DND-41 (cell line): ENCODE measurements around the gene ERCC6L2.

Source experiments
- ATAC-seq: fragments of 200-7000 bp; cut with Tn5 transposase; 3 replicates; pipeline ENCODE4 v1.9.1; 2021; ENCODE audit warnings: low read depth; ENCODE audit not compliant: insufficient read depth
- DNase-seq: peaks from one replicate; pipeline ENCODE4 v3.0.0-alpha.2; 2020
- H2AFZ ChIP-seq: 2 replicates; pipeline ENCODE4 v1.6.0; 2012; ENCODE audit warnings: low read depth, low read length
- H3K27ac ChIP-seq: 2 replicates; pipeline ENCODE4 v1.5.1; 2012; ENCODE audit warnings: low read length, inconsistent platforms
- H3K27me3 ChIP-seq: fragments of 200-600 bp; sonication (generic); 2 replicates; pipeline ENCODE4 v1.6.0; 2012; ENCODE audit warnings: low read length, mild to moderate bottlenecking, inconsistent platforms; ENCODE audit not compliant: insufficient read depth, poor library complexity
- H3K36me3 ChIP-seq: 2 replicates; pipeline ENCODE4 v1.5.1; 2012; ENCODE audit warnings: low read length, inconsistent platforms; ENCODE audit not compliant: insufficient read depth
- H3K4me1 ChIP-seq: 2 replicates; pipeline ENCODE4 v1.5.1; 2012; ENCODE audit warnings: mild to moderate bottlenecking, low read length; ENCODE audit not compliant: insufficient read depth
- H3K4me2 ChIP-seq: 2 replicates; pipeline ENCODE4 v1.6.0; 2012; ENCODE audit warnings: mild to moderate bottlenecking, moderate library complexity, low read length, inconsistent platforms; ENCODE audit not compliant: insufficient read depth
- H3K4me3 ChIP-seq, 2 experiments: fragments of 200-600 bp in 1 of 2; shearing (Covaris generic) in 1 of 2; 2 replicates each; pipeline ENCODE4 v1.5.1; 2012 to 2016; ENCODE audit warnings: inconsistent platforms in 2 of 2, low read length in 2 of 2, mild to moderate bottlenecking in 2 of 2, low read depth in 1 of 2, moderate library complexity in 1 of 2
- H3K79me2 ChIP-seq: 2 replicates; pipeline ENCODE4 v1.6.0; 2012; ENCODE audit warnings: low read length, inconsistent platforms; ENCODE audit not compliant: insufficient read depth
- H3K9ac ChIP-seq: 2 replicates; pipeline ENCODE4 v1.6.0; 2012; ENCODE audit warnings: low read depth, mild to moderate bottlenecking, inconsistent platforms, low read length, moderate library complexity
- H3K9me3 ChIP-seq: 2 replicates; pipeline ENCODE4 v1.5.1; 2012; ENCODE audit warnings: low read length, moderate library complexity, mild to moderate bottlenecking, inconsistent platforms; ENCODE audit not compliant: insufficient read depth, severe bottlenecking
- H4K20me1 ChIP-seq: 2 replicates; pipeline ENCODE4 v1.6.0; 2012; ENCODE audit warnings: low read length; ENCODE audit not compliant: insufficient read depth
- CTCF ChIP-seq: IDR thresholded peaks from 2 replicates; pipeline ENCODE4 v1.5.1; 2012; ENCODE audit warnings: borderline replicate concordance, low read length, moderate library complexity, mild to moderate bottlenecking; ENCODE audit not compliant: poor library complexity, severe bottlenecking; ENCODE audit errors: extremely low read depth
- EZH2 ChIP-seq: IDR thresholded peaks from 3 replicates; pipeline ENCODE4 v1.6.1; 2012; ENCODE audit warnings: borderline replicate concordance, low read depth, mild to moderate bottlenecking, moderate library complexity, low read length, inconsistent platforms; ENCODE audit not compliant: severe bottlenecking

Gene ERCC6L2

DNA sequence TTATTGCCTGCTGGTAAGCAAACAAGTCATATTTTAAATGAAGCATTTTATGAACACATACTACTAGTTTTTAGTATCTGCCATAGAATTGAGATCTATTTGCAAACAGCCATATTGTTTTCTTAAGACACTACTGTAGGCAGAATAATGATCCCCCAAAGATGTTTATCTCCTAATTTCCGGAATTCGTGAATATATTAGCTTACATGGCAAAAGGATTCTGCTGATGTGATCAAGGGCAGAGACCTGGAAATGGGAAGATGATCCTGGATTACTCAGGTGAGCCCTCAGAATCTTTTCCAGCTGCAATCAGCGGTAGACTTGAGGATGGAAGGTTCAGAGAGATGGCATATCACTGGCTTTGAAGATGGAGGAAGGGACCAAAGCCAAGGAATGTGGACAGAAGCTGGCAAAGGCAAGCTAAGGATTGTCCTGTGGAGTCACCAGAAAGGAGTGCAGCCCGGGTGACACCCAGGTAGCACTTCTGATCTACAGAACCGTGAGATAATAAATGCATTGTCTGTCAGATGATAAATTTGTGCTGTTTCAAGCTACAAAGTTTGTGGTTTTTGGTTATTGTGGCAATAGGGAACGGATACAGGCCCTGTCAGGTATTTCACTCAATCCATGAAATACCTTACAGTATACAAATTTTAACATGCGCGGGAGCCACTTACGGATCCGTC lies 1.0 kb upstream of the ERCC6L2 start:
- Histone ChIP-seq H4K20me1 (peaks cover 5% of the 10 kb centered on the region; the same call in 1 of the 2 replicates), H3K4me3 (no peak overlapping the region; a peak in 1 of 4 replicates), H3K4me2 (peak overlapping the region; percentile 97), H3K27ac (no peak overlapping the region; the same call in 1 of the 2 replicates), H3K9ac (no peak overlapping the region), H2AFZ (peak overlapping the region; percentile 94), H3K9me3 (no peaks in the 10 kb centered on the region), H3K36me3 (peaks cover 4% of the 10 kb centered on the region; the same call in 1 of the 2 replicates), H3K4me1 (peaks cover 21% of the 10 kb centered on the region), H3K27me3 (no peaks in the 10 kb centered on the region), H3K79me2 (peaks cover 27% of the 10 kb centered on the region)
- TF ChIP-seq EZH2, result no peak
- no peak for TF ChIP-seq CTCF
- DNase-seq (no peak), ATAC-seq (no peak)

DNA sequence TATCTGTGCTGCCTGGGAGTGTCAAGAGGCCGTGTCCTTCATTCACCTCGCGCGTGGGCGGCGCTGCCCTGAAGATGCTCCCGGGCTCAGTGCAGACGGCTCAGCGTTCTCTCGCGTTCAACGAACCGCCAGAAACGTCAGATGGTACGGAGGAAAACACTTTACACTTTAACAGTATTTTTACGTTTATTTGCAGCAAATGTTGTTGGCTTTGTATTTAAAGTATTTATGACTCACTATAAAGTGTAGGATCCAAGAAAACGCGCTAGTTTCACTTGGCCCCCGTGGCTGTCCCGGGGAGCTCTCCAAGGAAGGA lies 544 bp upstream of the ERCC6L2 start:
- ATAC-seq, result peak; percentile 43
- Histone ChIP-seq H2AFZ (peak overlapping the region; percentile 94), H3K27ac (no peak overlapping the region; the same call in 1 of the 2 replicates), H3K79me2 (peaks cover 32% of the 10 kb centered on the region), H3K4me3 (no peak overlapping the region; a peak in 1 of 4 replicates), H3K4me1 (peaks cover 22% of the 10 kb centered on the region), H3K9ac (no peak overlapping the region), H3K9me3 (no peaks in the 10 kb centered on the region), H3K36me3 (peaks cover 4% of the 10 kb centered on the region; the same call in 1 of the 2 replicates), H3K27me3 (no peaks in the 10 kb centered on the region), H3K4me2 (peak overlapping the region; percentile 97), H4K20me1 (peaks cover 8% of the 10 kb centered on the region; the same call in 1 of the 2 replicates)
- TF ChIP-seq EZH2 (no peak), CTCF (no peak)
- DNase-seq, result peak; percentile 54

DNA sequence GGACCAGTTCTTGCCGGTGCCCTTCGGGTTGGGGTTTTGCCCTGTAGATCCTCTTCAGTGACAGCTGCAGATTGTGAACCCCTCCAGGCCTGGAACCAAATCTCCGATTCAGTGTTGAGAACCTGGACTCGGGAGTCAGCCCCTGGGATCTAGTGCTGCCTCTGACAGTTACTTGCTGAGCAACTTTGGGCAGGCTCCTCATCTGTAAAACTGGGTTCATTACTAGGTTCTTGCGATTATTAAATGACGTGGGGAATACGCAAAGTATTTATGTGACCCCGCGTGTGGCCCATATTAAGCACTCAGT lies 600 bp downstream of the ERCC6L2 start:
- Histone ChIP-seq H3K79me2 (peaks cover 43% of the 10 kb centered on the region), H3K4me1 (peaks cover 22% of the 10 kb centered on the region), H3K4me2 (no peak overlapping the region), H2AFZ (peak overlapping the region; percentile 99), H3K9ac (no peak overlapping the region), H3K27me3 (no peaks in the 10 kb centered on the region), H3K4me3 (no peak overlapping the region), H4K20me1 (peaks cover 8% of the 10 kb centered on the region; the same call in 1 of the 2 replicates), H3K36me3 (peaks cover 6% of the 10 kb centered on the region), H3K9me3 (no peaks in the 10 kb centered on the region), H3K27ac (no peak overlapping the region; the same call in 1 of the 2 replicates)
- TF ChIP-seq EZH2, result no peak
- TF ChIP-seq CTCF, result no peak
- DNase-seq, result no peak
- peak; percentile 10; the same call in 2 of the 3 replicates for ATAC-seq
